Mucosa of gallbladder (tissue), 1 donor: ENCODE measurements around the gene STOM. TPM values are rescaled to one million over a fixed set of nuclear protein-coding genes. Genes with fewer than 3 reads are reported as not detected.

ENCODE experiments used
- DNase-seq: peaks from one replicate; pipeline ENCODE4 v3.0.0-alpha.2; 2020; ENCODE audit warnings: low spot score
- total RNA-seq: library from RNA; stranded (reverse); gene quantifications from one replicate; pipeline ENCODE4 v1.2.1, GENCODE V29; 2021
- donor health status: DM: no; HTN: no; CAD: no.

STOM gene
- total RNA-seq, 1 donor from 2014 or later: 259 TPM

- DNase-seq: no peak
Observed at GRCh38 chr9:121321016-121321503, 49.0 kb downstream of the STOM start.

- DNase-seq: no peak
Observed at GRCh38 chr9:121319383-121319780, 50.7 kb downstream of the STOM start.

GRCh38 chr9:121318631-121319382, 51.2 kb downstream of the STOM start:
- DNase-seq: no peak

- no peak for DNase-seq
Observed at GRCh38 chr9:121317737-121318630, 52.1 kb downstream of the STOM start.

- no peak for DNase-seq
Observed at GRCh38 chr9:121316852-121317373, 53.1 kb downstream of the STOM start.

GRCh38 chr9:121316378-121316777, 53.7 kb downstream of the STOM start:
- DNase-seq: no peak

GRCh38 chr9:121313458-121314152, 56.4 kb downstream of the STOM start:
- DNase-seq: no peak

GRCh38 chr9:121312169-121312568, 57.9 kb downstream of the STOM start:
- no peak for DNase-seq

- DNase-seq: no peak
Observed at GRCh38 chr9:121310571-121310970, 59.5 kb downstream of the STOM start.

GRCh38 chr9:121309833-121310425, 60.1 kb downstream of the STOM start:
- DNase-seq: no peak

GRCh38 chr9:121309171-121309570, 60.9 kb downstream of the STOM start:
- DNase-seq: no peak

- DNase-seq: no peak
Observed at GRCh38 chr9:121308765-121309164, 61.3 kb downstream of the STOM start.

- DNase-seq: no peak
Observed at GRCh38 chr9:121307976-121308375, 62.1 kb downstream of the STOM start.

GRCh38 chr9:121305269-121305994, 64.6 kb downstream of the STOM start:
- DNase-seq: no peak

- no peak for DNase-seq
Observed at GRCh38 chr9:121304707-121305106, 65.3 kb downstream of the STOM start.

GRCh38 chr9:121303456-121304451, 66.3 kb downstream of the STOM start:
- no peak for DNase-seq

GRCh38 chr9:121302786-121303185, 67.3 kb downstream of the STOM start:
- no peak for DNase-seq

- DNase-seq: no peak
Observed at GRCh38 chr9:121302341-121302740, 67.7 kb downstream of the STOM start.

- DNase-seq: no peak
Observed at GRCh38 chr9:121301881-121302286, 68.2 kb downstream of the STOM start.
